C4-2B (cell line): ENCODE data around the gene COL23A1.
A peak's percentile ranks its signal among the peaks of the same experiment; 100 is the strongest.

Experiments used
- CTCF ChIP-seq: fragments of 450-650 bp; conservative IDR thresholded peaks from 2 replicates; pipeline ENCODE4 v1.5.1; 2017; ENCODE audit warnings: mild to moderate bottlenecking
- ZFX ChIP-seq: fragments of 450-650 bp; IDR thresholded peaks from 2 replicates; pipeline ENCODE4 v1.6.1; 2017

- TF ChIP-seq CTCF (peak; percentile 97), ZFX (no peak)
Measured at GRCh38 chr5:178461004-178461730, 129.0 kb downstream of the COL23A1 start.
